GM12874 (cell line): ENCODE results near the gene SLC8A2.

ENCODE experiments used
- TF ChIP-seq, protein P1 (sequence below): IDR thresholded peaks from 2 replicates; pipeline ENCODE4 v1.5.1; 2011; ENCODE audit warnings: low read depth, mild to moderate bottlenecking, control low read depth, low read length, moderate library complexity; ENCODE audit not compliant: insufficient read depth

Gene SLC8A2

DNA sequence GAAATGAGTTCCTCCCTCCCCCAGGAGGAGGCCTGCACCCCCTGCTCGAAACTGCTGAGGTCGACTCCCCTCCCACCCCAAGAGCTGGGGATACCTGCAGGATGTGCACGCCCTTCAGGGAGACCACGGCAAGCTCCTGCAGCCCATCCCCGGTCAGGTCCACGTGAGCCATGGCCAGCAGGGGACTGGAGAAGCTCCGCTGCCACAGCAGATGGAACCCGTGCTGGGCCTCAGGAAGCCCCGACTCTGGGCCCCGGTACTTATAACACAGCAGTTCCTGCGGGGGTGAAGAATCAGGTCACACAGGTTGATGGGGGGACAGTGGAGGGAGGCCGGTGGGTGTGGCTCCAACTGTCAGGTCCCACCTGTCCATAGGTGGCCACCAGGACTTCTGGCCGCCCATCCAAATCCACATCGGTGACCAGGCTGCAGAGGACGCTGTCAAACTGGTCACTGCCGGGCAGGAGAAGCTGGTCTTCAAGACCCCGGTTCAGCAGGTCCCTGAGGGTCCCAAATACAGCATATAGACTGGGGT lies 4.8 kb upstream of the SLC8A2 start:
- TF ChIP-seq, protein P1, sequence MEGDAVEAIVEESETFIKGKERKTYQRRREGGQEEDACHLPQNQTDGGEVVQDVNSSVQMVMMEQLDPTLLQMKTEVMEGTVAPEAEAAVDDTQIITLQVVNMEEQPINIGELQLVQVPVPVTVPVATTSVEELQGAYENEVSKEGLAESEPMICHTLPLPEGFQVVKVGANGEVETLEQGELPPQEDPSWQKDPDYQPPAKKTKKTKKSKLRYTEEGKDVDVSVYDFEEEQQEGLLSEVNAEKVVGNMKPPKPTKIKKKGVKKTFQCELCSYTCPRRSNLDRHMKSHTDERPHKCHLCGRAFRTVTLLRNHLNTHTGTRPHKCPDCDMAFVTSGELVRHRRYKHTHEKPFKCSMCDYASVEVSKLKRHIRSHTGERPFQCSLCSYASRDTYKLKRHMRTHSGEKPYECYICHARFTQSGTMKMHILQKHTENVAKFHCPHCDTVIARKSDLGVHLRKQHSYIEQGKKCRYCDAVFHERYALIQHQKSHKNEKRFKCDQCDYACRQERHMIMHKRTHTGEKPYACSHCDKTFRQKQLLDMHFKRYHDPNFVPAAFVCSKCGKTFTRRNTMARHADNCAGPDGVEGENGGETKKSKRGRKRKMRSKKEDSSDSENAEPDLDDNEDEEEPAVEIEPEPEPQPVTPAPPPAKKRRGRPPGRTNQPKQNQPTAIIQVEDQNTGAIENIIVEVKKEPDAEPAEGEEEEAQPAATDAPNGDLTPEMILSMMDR: no peak

- TF ChIP-seq, protein P1: no peak
Observed at GRCh38 chr19:47475465-47475864, 3.8 kb upstream of the SLC8A2 start.

GRCh38 chr19:47473336-47473735 lies 1.6 kb upstream of the SLC8A2 start:
- TF ChIP-seq, protein P1: no peak

- TF ChIP-seq, protein P1: no peak
Observed at GRCh38 chr19:47471381-47471732, 336 bp downstream of the SLC8A2 start.

- TF ChIP-seq, protein P1: no peak
Observed at GRCh38 chr19:47470447-47471195, 1.1 kb downstream of the SLC8A2 start.

DNA sequence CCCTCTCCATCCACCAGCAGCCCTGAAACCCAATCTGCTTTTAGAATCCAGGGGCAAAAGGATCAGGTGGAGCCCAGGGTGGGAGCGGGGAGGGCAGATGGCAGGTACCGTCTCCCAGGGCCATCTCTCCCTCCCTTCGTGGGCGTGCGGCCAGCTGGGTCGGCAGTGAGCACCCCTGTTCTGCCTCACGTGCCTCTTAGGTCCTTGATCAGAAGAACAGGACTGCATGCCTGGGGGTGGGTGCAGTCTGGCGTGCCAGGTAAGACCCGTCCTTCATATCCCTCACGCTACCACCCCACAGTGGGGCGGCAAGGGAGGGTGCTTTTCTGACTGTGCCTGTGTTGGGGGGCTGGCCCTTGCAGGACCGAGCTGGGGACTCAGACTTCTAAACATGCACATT lies 2.0 kb downstream of the SLC8A2 start:
- TF ChIP-seq, protein P1: no peak

DNA sequence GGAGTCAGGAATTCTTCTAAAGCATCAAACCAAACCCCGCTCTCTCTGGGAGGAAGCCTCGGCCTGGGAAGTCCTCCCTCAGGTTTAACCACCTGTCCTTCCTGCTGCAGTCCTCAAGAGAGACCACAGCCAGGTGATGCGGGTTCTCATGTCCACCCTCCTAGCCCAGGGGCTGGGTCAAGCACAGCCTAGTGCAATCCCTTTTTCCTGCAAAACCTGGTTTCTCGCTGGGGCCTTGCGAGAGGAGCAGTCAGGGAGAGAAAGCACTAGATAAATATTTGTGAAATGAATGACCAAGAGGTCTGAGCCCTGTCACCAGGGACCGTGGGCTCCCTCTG lies 2.4 kb downstream of the SLC8A2 start:
- TF ChIP-seq, protein P1: no peak
